GM19023 (cell line): ENCODE data around the gene KIR2DL1.
"Not testable (repeated sequence)": the region's sequence is repeated elsewhere in the genome, so short reads cannot be mapped to it uniquely, and the experiment has no call there.

ENCODE experiments used
- ATAC-seq: cut with Tn5 transposase; IDR thresholded peaks from one replicate; pipeline ENCODE4 v1.9.1; 2021; ENCODE audit warnings: mild to moderate bottlenecking, moderate library complexity; ENCODE audit not compliant: unreplicated experiment

Gene KIR2DL1

DNA sequence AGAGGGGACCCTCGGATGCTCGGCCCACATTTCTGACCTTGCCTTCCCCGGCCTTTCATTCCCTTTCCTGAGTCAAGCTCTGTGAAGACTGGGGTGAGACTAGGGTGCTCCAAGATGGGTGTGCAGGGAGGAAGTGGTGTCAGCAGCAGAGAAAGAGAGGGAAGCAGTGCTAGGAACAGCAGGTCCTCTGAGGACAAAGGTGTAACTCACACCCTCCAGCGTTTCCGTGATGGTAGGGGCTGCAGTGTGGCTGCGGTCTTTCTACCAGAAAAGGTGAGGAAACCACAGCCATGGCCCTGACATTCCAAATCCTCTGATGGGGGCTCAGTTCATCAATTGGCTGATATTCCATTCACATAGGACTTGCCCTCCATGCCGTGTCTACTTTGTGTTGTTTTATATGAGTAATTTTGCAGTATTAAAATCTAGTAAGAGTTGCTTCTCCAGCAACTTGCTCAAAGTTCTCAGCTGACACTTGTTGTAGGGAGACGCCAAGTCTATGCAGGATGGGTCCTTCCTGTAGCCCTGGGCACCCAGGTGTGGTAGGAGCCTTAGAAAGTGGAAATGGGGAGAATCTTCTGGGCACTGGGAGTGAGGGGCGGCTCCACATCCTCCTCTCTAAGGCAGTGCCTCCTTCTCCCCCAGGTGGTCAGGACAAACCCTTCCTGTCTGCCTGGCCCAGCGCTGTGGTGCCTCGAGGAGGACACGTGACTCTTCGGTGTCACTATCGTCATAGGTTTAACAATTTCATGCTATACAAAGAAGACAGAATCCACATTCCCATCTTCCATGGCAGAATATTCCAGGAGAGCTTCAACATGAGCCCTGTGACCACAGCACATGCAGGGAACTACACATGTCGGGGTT is 48.3 kb downstream of the KIR2DL1 start:
- no peak for ATAC-seq

DNA sequence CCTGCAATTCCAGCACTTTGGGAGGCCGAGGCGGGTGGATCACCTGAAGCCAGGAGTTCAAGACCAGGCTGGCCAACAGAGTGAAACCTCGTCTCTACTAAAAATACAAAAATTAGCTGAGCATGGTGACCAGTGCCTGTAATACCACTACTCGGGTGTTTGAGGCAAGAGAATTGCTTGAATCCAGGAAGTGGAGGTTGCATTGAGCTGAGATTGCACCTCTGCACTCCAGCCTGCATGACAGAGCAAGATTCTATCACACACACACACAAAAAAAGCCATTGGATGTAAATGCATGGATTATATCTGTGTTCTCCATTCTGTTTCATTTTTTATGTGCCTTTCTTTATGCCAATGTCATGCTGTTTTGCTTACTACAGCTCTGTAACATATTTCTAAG is 54.8 kb downstream of the KIR2DL1 start:
- ATAC-seq, result not testable (repeated sequence)

DNA sequence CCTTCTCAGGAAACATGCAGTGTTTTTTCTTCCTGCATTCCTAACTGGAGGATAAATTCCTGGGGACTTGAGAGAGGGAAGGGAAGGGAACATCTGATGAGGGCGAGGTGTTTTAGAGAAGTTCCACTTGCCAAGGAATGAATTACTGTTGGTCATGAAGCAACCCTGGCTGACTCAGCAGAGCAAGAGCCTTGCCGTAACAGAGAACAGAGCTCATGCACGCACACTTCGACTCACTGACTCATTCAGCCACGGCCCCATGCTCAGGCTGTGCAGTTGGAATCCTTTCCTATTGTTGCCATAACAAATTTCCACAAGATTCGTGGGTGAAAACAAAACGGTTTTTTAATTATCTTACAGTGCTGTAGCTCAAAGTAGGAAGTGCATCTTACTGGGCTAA is 55.7 kb downstream of the KIR2DL1 start:
- ATAC-seq, result not testable (repeated sequence)

DNA sequence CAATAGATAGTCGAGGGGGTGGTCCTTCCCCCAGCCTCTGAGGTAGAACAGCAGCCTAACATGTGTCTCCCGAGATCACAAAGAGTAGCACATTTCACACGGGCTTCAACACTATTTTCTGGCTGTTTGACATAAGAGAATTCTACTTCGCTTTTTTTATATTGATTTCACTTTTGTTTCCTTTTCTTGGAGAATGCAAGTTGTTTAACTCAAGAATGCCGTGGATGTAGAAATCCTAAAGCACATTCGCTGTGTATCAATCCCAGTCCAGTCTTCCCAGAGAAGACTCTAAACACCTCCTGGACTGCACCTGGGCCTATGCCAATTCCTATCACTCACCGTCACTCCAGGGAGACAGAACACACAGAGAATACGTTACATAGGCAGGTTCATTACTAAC is 58.5 kb downstream of the KIR2DL1 start:
- ATAC-seq, result not testable (repeated sequence)

DNA sequence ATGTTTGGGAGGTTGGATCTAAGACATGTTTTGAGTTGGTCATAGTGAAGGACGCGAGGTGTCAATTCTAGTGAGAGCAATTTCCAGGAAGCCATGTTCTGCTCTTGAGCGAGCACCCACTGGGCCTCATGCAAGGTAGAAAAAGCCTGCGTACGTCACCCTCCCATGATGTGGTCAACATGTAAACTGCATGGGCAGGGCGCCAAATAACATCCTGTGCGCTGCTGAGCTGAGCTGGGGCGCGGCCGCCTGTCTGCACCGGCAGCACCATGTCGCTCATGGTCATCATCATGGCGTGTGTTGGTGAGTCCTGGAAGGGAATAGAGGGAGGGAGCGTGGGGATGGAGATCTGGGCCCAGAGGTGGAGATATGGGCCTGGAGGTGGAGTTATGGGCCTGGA is 62.9 kb downstream of the KIR2DL1 start, which contains the start of gene KIR2DS4:
Gene KIR2DS4 (plus strand): TSS at position 181 of the 400 bp plus-strand sequence.
- not testable (repeated sequence) for ATAC-seq
